Parathyroid adenoma (tissue), 2 donors: ENCODE measurements around the gene EPHB2.
A peak's percentile ranks its signal among the peaks of the same experiment; 100 is the strongest.

Experiments
- H2AFZ ChIP-seq: fragments of 300-600 bp; sonication (generic); one replicate; pipeline ENCODE4 v1.7.0; 2017; ENCODE audit warnings: antibody characterized with exemption, mild to moderate bottlenecking
- H3K27ac ChIP-seq: fragments of 300-600 bp; sonication (generic); one replicate; pipeline ENCODE4 v1.7.0; 2017
- H3K27me3 ChIP-seq: fragments of 300-600 bp; sonication (generic); one replicate; pipeline ENCODE4 v1.7.0; 2017; ENCODE audit warnings: low read length; ENCODE audit not compliant: control insufficient read depth, insufficient read depth
- H3K36me3 ChIP-seq: fragments of 300-600 bp; sonication (generic); one replicate; pipeline ENCODE4 v1.7.0; 2017; ENCODE audit warnings: low read length; ENCODE audit not compliant: control insufficient read depth, insufficient read depth
- H3K4me1 ChIP-seq: fragments of 300-600 bp; sonication (generic); one replicate; pipeline ENCODE4 v1.7.0; 2017; ENCODE audit warnings: control low read depth
- H3K4me2 ChIP-seq: fragments of 300-600 bp; sonication (generic); one replicate; pipeline ENCODE4 v1.7.0; 2017; ENCODE audit warnings: low read length
- H3K4me3 ChIP-seq: fragments of 300-600 bp; sonication (generic); one replicate; pipeline ENCODE4 v1.7.0; 2017; ENCODE audit warnings: low read depth, low read length
- H3K79me2 ChIP-seq: fragments of 300-600 bp; sonication (generic); one replicate; pipeline ENCODE4 v1.7.0; 2017; ENCODE audit warnings: control low read depth
- H3K9ac ChIP-seq: fragments of 300-600 bp; sonication (generic); one replicate; pipeline ENCODE4 v1.7.0; 2017; ENCODE audit warnings: mild to moderate bottlenecking
- H3K9me3 ChIP-seq: fragments of 300-600 bp; sonication (generic); one replicate; pipeline ENCODE4 v1.7.0; 2017; ENCODE audit warnings: low read length; ENCODE audit not compliant: control insufficient read depth
- CTCF ChIP-seq: fragments of 300-600 bp; sonication (generic); IDR thresholded peaks from one replicate; pipeline ENCODE4 v1.7.0; 2017; ENCODE audit warnings: antibody characterized with exemption, mild to moderate bottlenecking
- donor health status: primary hyperparathyroidism.

The EPHB2 gene

GRCh38 chr1:22711071-22711470 is 432 bp downstream of the EPHB2 start:
- no peaks in the 10 kb centered on the region for H3K27me3 ChIP-seq
- H3K4me1 ChIP-seq, result no peaks in the 10 kb centered on the region
- no peak overlapping the region for H3K4me3 ChIP-seq
- no peak overlapping the region for H3K27ac ChIP-seq
- no peak overlapping the region for H3K9ac ChIP-seq
- TF ChIP-seq CTCF, result no peak
- H3K9me3 ChIP-seq, result no peaks in the 10 kb centered on the region
- H3K36me3 ChIP-seq, result no peaks in the 10 kb centered on the region
- H2AFZ ChIP-seq, result no peak overlapping the region
- peak overlapping the region; percentile 71 for H3K4me2 ChIP-seq
- H3K79me2 ChIP-seq, result no peaks in the 10 kb centered on the region

GRCh38 chr1:22711591-22712501 is 1.2 kb downstream of the EPHB2 start:
- H3K4me3 ChIP-seq, result peak overlapping the region; percentile 46
- H3K79me2 ChIP-seq, result no peaks in the 10 kb centered on the region
- H3K9ac ChIP-seq, result no peak overlapping the region
- no peaks in the 10 kb centered on the region for H3K36me3 ChIP-seq
- TF ChIP-seq CTCF, result no peak
- no peak overlapping the region for H3K27ac ChIP-seq
- peak overlapping the region; percentile 71 for H3K4me2 ChIP-seq
- no peaks in the 10 kb centered on the region for H3K4me1 ChIP-seq
- no peaks in the 10 kb centered on the region for H3K27me3 ChIP-seq
- peak overlapping the region; percentile 46 for H2AFZ ChIP-seq
- H3K9me3 ChIP-seq, result no peaks in the 10 kb centered on the region

- H3K4me1 ChIP-seq, result no peaks in the 10 kb centered on the region
- no peak overlapping the region for H3K9ac ChIP-seq
- no peaks in the 10 kb centered on the region for H3K36me3 ChIP-seq
- no peak overlapping the region for H2AFZ ChIP-seq
- no peaks in the 10 kb centered on the region for H3K79me2 ChIP-seq
- H3K4me3 ChIP-seq, result no peak overlapping the region
- H3K27me3 ChIP-seq, result no peaks in the 10 kb centered on the region
- H3K9me3 ChIP-seq, result no peaks in the 10 kb centered on the region
- TF ChIP-seq CTCF, result no peak
- H3K4me2 ChIP-seq, result no peak overlapping the region
- H3K27ac ChIP-seq, result no peak overlapping the region
These were observed 2.0 kb downstream of the EPHB2 start for GRCh38 chr1:22712502-22713271.

- H3K9ac ChIP-seq, result no peak overlapping the region
- no peaks in the 10 kb centered on the region for H3K4me1 ChIP-seq
- no peaks in the 10 kb centered on the region for H3K27me3 ChIP-seq
- H2AFZ ChIP-seq, result no peak overlapping the region
- H3K9me3 ChIP-seq, result no peaks in the 10 kb centered on the region
- no peaks in the 10 kb centered on the region for H3K36me3 ChIP-seq
- no peak for TF ChIP-seq CTCF
- no peak overlapping the region for H3K27ac ChIP-seq
- no peak overlapping the region for H3K4me2 ChIP-seq
- no peaks in the 10 kb centered on the region for H3K79me2 ChIP-seq
- no peak overlapping the region for H3K4me3 ChIP-seq
These were observed 3.8 kb downstream of the EPHB2 start for GRCh38 chr1:22714455-22714854.
